ENCODE data around the gene ASPSCR1. TPM values are rescaled to one million over a fixed set of nuclear protein-coding genes. Genes with fewer than 3 reads are reported as not detected.

ASPSCR1 gene
- total and polyA plus RNA-seq, 2 of the 8 experiments (the other 6 are each of a cell fraction or from before 2014, with no cell fraction given) = 33.3 to 43.7 TPM

DNA sequence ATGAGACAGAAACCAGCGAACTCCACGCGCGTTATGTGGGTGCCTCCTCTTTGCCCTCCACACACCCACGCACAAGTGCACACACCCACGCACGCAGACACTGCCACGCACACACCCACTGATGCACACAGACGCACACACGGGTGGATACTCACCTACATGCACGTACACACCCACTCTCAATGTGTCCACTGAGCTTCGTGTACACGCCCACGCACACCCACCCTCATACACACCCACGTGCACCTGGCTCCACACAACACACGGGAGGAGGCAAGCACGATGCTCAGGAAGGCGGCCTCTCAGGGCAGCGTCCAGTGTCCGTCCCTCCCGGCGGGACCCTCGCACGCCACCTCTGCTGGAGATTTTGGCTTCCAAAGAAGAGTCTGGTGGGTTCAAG is 70.0 kb downstream of the ASPSCR1 start:
- Histone ChIP-seq H4K91ac (replicated peaks; ENCODE audit: insufficient read length, low read length) (no peak overlapping the region), H3K4me1 (replicated peaks in 1 of 4; ENCODE audit: control insufficient read depth in 3 of 4, insufficient read depth in 4 of 4, low read length in 3 of 4) (peaks cover 0 to 18% (median 10%) of the 10 kb centered on the region in 4 experiments; a peak in 5 of 7 replicates), H3K56ac (replicated peaks; ENCODE audit: insufficient read length, low read depth, low read length) (no peak overlapping the region), H3K18ac (ENCODE audit: extremely low read depth, low read length) (no peak overlapping the region), H3K4me2 (ENCODE audit: insufficient read depth in 1 of 2, low read depth in 2 of 2, low read length in 2 of 2) (no peak overlapping the region), H3K27me3 (replicated peaks in 1 of 4; ENCODE audit: control insufficient read depth in 3 of 4, extremely low read depth in 1 of 4, insufficient read depth in 3 of 4, low read length in 3 of 4) (peaks cover 0 to 4% (median 0%) of the 10 kb centered on the region in 4 experiments; a peak in 1 of 7 replicates), H2AFZ (ENCODE audit: low read length) (no peak overlapping the region), H4K20me1 (replicated peaks in 1 of 2; ENCODE audit: control insufficient read depth in 1 of 2, insufficient read depth in 2 of 2, low read length in 2 of 2) (peaks cover 0 to 8% of the 10 kb centered on the region in 2 experiments), H2AK5ac (ENCODE audit: low read depth, low read length) (no peak overlapping the region), H3K79me1 (ENCODE audit: low read depth, low read length) (peaks cover 3% of the 10 kb centered on the region; the same call in 1 of the 2 replicates), H3K4me3 (ENCODE audit: extremely low read depth in 1 of 4, insufficient read depth in 2 of 4, low read depth in 3 of 4, low read length in 4 of 4) (no peak overlapping the region), H3K23me2 (ENCODE audit: low read depth, low read length) (peaks cover 5% of the 10 kb centered on the region; the same call in 1 of the 2 replicates), H3K9ac (replicated peaks in 1 of 4; ENCODE audit: extremely low read depth in 1 of 4, low read depth in 3 of 4, low read length in 3 of 4) (no peak overlapping the region), H3K23ac (ENCODE audit: insufficient read length) (no peak overlapping the region), H4K8ac (ENCODE audit: extremely low read depth, insufficient read depth, low read length) (no peak overlapping the region), H3K79me2 (ENCODE audit: control insufficient read depth in 1 of 2, insufficient read depth in 2 of 2, low read length in 2 of 2) (peaks cover 0 to 4% of the 10 kb centered on the region in 2 experiments; a peak in 1 of 4 replicates), H3K4ac (replicated peaks; ENCODE audit: insufficient read length, low read depth, low read length) (no peak overlapping the region), H3K36me3 (ENCODE audit: control insufficient read depth in 2 of 4, insufficient read depth in 4 of 4, low read length in 3 of 4) (peaks cover 0 to 8% (median 2%) of the 10 kb centered on the region in 4 experiments; a peak in 3 of 8 replicates), H2BK120ac (replicated peaks; ENCODE audit: low read depth, low read length) (no peak overlapping the region), H2BK12ac (ENCODE audit: low read depth, low read length) (no peak overlapping the region), H2BK20ac (ENCODE audit: low read length) (no peak overlapping the region), H3K14ac (ENCODE audit: insufficient read length) (no peak overlapping the region), H3K27ac (ENCODE audit: low read depth, low read length) (no peak overlapping the region), H3K9me3 (ENCODE audit: insufficient read depth in 2 of 2, low read depth in 1 of 2, low read length in 1 of 2) (no peaks in the 10 kb centered on the region), H4K5ac (ENCODE audit: insufficient read length, low read depth, low read length) (no peak overlapping the region), H2BK15ac (ENCODE audit: low read length) (no peak overlapping the region), H2BK5ac (ENCODE audit: low read depth, low read length) (no peak overlapping the region)
- no peak for DNase-seq (ENCODE audit: low read depth in 1 of 2, low spot score in 2 of 2)
- ChIA-PET CTCF (ENCODE audit: partially characterized antibody) (interaction anchor here (0.8 kb wide), 1 partner anchor 17 kb away, joined by 3 read pairs; no protein-coding TSS in a partner anchor), POLR2A (ENCODE audit: partially characterized antibody) (interaction anchor here (0.9 to 1.3 kb wide), 3 partner anchors 13 to 42 kb away, joined by 4 to 6 read pairs (median 4); partner anchors contain the start of gene RAC3)
- WGBS, 2 experiments (ENCODE audit: extremely low coverage in 1 of 2, insufficient coverage in 1 of 2, insufficient read length in 1 of 2, insufficient replicate concordance in 2 of 2, low coverage in 1 of 2, low lambda C conversion rate in 2 of 2, missing lambda C conversion rate in 1 of 2) = 94% methylated on average over 24 of the region's 24 CpGs; no CpG with 5 or more reads in 1 of the 2 experiments
- no peak for FAIRE-seq
- TF ChIP-seq, protein P1, sequence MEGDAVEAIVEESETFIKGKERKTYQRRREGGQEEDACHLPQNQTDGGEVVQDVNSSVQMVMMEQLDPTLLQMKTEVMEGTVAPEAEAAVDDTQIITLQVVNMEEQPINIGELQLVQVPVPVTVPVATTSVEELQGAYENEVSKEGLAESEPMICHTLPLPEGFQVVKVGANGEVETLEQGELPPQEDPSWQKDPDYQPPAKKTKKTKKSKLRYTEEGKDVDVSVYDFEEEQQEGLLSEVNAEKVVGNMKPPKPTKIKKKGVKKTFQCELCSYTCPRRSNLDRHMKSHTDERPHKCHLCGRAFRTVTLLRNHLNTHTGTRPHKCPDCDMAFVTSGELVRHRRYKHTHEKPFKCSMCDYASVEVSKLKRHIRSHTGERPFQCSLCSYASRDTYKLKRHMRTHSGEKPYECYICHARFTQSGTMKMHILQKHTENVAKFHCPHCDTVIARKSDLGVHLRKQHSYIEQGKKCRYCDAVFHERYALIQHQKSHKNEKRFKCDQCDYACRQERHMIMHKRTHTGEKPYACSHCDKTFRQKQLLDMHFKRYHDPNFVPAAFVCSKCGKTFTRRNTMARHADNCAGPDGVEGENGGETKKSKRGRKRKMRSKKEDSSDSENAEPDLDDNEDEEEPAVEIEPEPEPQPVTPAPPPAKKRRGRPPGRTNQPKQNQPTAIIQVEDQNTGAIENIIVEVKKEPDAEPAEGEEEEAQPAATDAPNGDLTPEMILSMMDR (IDR thresholded peaks at IDR 0.05; ENCODE audit: control extremely low read depth in 1 of 3, insufficient read depth in 1 of 3, low read depth in 1 of 3, low read length in 3 of 3) = no peak
- no peak for TF ChIP-seq RAD21 (IDR thresholded peaks at IDR 0.05 in 1 of 2, conservative IDR thresholded peaks at IDR 0.05 in 1 of 2; ENCODE audit: low read depth in 2 of 2, low read length in 2 of 2)
- TF ChIP-seq ASH2L (IDR thresholded peaks at IDR 0.05; ENCODE audit: low read length) = no peak
- no peak for TF ChIP-seq RFX5 (IDR thresholded peaks at IDR 0.05; ENCODE audit: borderline replicate concordance, low read depth, low read length)
- TF ChIP-seq BRCA1 (IDR thresholded peaks at IDR 0.05; ENCODE audit: low read depth, low read length) = no peak
- no peak for TF ChIP-seq SP4 (IDR thresholded peaks at IDR 0.05; ENCODE audit: low read length)
- TF ChIP-seq CREB1 (IDR thresholded peaks at IDR 0.05) = no peak
- TF ChIP-seq EZH2 (IDR thresholded peaks at IDR 0.05; ENCODE audit: low read depth, low read length, severe bottlenecking) = no peak
- TF ChIP-seq CBX5 (IDR thresholded peaks at IDR 0.05; ENCODE audit: low read depth, low read length) = no peak
- no peak for TF ChIP-seq JUND (IDR thresholded peaks at IDR 0.05; ENCODE audit: low read length)
